ENCODE measurements around the gene GKN1. TPM values are rescaled to one million over a fixed set of nuclear protein-coding genes. Genes with fewer than 3 reads are reported as not detected.

GKN1 gene
- polyA plus RNA-seq, 1 donor from 2014 or later: not detected

DNA sequence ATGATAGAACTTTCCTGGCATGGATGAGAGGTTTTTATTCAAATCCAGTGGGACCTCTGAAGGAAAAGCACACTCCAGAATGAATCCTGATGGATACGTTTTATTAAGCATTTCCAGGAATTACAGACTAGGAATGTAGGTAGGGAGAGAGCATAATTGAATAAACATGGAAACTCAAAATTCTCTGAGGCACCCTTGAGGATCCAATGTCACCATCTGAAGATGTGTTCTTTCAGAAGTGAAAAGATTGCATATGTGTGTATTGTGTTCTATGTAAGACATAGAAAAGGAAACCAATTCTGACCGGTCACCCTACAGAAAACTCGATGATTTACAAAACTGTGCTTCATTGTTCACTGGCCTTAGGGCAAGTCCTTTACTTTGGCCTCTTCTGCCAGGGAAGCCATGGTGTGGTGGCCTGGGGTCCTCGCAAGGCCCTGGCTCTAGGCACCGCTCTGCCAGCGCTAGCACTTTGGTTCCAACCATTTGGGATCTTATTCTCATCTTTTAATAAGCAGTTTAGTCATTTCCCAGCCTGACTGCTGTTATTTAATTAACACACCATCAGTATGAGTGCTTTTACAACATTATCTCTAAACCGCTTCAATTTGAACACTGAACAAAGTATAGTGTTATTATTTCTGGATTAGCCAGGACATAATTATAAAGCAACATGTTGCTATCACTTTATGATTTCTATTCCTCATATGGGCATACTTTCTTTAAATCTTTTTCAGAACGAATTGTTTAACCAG, 4.5 kb upstream of the GKN1 start:
- no peak overlapping the region for H2AFZ ChIP-seq (ENCODE audit: low read depth, low read length)
- no peak overlapping the region for H3K27ac ChIP-seq (ENCODE audit: low read length)
- H3K27me3 ChIP-seq (ENCODE audit: insufficient read depth, low read depth, low read length): no peaks in the 10 kb centered on the region
- no peaks in the 10 kb centered on the region for H4K20me1 ChIP-seq (ENCODE audit: insufficient read depth)
- H3F3A ChIP-seq (ENCODE audit: insufficient read depth, low read length, poor library complexity, severe bottlenecking): no peaks in the 10 kb centered on the region
- no peak overlapping the region for H3K9ac ChIP-seq (ENCODE audit: low read length)
- no peak overlapping the region for H3K4me2 ChIP-seq (ENCODE audit: low read length)
- no peaks in the 10 kb centered on the region for H3K79me2 ChIP-seq (replicated peaks; ENCODE audit: insufficient read depth, low read length)
- H3K9me2 ChIP-seq (ENCODE audit: insufficient read depth, low read length): no peaks in the 10 kb centered on the region
- no peak for TF ChIP-seq SMC3 (conservative IDR thresholded peaks at IDR 0.05; ENCODE audit: poor library complexity)
- H3K9me3 ChIP-seq (ENCODE audit: low read length): no peaks in the 10 kb centered on the region
- no peak overlapping the region for H3K4me3 ChIP-seq (ENCODE audit: low read length)
- H3K36me3 ChIP-seq (ENCODE audit: insufficient read depth, low read length): no peaks in the 10 kb centered on the region

DNA sequence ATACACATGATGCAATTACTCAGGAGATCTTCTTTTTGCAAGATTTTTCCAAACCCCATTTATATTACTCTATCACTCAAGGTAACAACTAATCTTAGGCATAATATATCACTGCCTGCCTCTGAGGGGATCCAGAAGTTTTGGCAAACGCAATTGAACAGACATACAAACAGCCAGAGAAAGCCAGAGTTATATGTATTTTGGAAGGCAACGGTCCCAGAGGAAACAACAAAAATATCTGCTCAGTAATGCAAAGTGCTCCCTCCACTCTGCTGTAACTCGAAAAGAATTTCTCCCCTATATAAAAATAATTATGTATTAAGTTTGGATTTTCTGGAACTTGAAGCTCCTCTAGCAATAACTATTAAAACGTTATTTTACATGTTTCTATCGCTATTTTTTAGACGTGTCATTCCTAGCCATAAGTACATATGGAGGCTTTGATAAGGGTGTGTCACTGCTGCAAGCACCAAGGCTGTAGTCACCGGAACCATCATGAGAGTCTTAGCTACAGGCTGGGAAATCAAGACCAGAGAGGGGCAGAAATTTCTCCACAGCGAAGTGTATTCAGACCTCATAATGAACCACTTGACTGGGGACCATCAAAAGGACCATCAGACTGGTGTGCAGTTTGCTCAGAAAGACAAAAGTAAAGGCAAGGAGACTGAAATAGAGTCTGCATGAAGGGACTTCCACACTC, 3.7 kb upstream of the GKN1 start:
- no peaks in the 10 kb centered on the region for H3K36me3 ChIP-seq (ENCODE audit: insufficient read depth, low read length)
- H3F3A ChIP-seq (ENCODE audit: insufficient read depth, low read length, poor library complexity, severe bottlenecking): no peaks in the 10 kb centered on the region
- no peaks in the 10 kb centered on the region for H3K27me3 ChIP-seq (ENCODE audit: insufficient read depth, low read depth, low read length)
- H4K20me1 ChIP-seq (ENCODE audit: insufficient read depth): no peaks in the 10 kb centered on the region
- no peak overlapping the region for H3K9ac ChIP-seq (ENCODE audit: low read length)
- no peak overlapping the region for H3K4me3 ChIP-seq (ENCODE audit: low read length)
- no peak overlapping the region for H2AFZ ChIP-seq (ENCODE audit: low read depth, low read length)
- H3K79me2 ChIP-seq (replicated peaks; ENCODE audit: insufficient read depth, low read length): no peaks in the 10 kb centered on the region
- no peaks in the 10 kb centered on the region for H3K9me3 ChIP-seq (ENCODE audit: low read length)
- no peak overlapping the region for H3K27ac ChIP-seq (ENCODE audit: low read length)
- TF ChIP-seq EZH2 (IDR thresholded peaks at IDR 0.05; ENCODE audit: borderline replicate concordance, insufficient read depth, low read length, poor library complexity, severe bottlenecking) (no peak), POLR2AphosphoS5 (IDR thresholded peaks at IDR 0.05) (no peak), EP300 (conservative IDR thresholded peaks at IDR 0.05; ENCODE audit: poor library complexity, severe bottlenecking) (no peak), RAD21 (conservative IDR thresholded peaks at IDR 0.05) (no peak), SMC3 (conservative IDR thresholded peaks at IDR 0.05; ENCODE audit: poor library complexity) (no peak), TAF1 (IDR thresholded peaks at IDR 0.05; ENCODE audit: low read depth) (no peak), MXI1 (conservative IDR thresholded peaks at IDR 0.05; ENCODE audit: poor library complexity, severe bottlenecking) (no peak)
- TF ChIP-seq, protein P1, sequence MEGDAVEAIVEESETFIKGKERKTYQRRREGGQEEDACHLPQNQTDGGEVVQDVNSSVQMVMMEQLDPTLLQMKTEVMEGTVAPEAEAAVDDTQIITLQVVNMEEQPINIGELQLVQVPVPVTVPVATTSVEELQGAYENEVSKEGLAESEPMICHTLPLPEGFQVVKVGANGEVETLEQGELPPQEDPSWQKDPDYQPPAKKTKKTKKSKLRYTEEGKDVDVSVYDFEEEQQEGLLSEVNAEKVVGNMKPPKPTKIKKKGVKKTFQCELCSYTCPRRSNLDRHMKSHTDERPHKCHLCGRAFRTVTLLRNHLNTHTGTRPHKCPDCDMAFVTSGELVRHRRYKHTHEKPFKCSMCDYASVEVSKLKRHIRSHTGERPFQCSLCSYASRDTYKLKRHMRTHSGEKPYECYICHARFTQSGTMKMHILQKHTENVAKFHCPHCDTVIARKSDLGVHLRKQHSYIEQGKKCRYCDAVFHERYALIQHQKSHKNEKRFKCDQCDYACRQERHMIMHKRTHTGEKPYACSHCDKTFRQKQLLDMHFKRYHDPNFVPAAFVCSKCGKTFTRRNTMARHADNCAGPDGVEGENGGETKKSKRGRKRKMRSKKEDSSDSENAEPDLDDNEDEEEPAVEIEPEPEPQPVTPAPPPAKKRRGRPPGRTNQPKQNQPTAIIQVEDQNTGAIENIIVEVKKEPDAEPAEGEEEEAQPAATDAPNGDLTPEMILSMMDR (IDR thresholded peaks at IDR 0.05; ENCODE audit: poor library complexity, severe bottlenecking): no peak
- TF ChIP-seq, protein P2, sequence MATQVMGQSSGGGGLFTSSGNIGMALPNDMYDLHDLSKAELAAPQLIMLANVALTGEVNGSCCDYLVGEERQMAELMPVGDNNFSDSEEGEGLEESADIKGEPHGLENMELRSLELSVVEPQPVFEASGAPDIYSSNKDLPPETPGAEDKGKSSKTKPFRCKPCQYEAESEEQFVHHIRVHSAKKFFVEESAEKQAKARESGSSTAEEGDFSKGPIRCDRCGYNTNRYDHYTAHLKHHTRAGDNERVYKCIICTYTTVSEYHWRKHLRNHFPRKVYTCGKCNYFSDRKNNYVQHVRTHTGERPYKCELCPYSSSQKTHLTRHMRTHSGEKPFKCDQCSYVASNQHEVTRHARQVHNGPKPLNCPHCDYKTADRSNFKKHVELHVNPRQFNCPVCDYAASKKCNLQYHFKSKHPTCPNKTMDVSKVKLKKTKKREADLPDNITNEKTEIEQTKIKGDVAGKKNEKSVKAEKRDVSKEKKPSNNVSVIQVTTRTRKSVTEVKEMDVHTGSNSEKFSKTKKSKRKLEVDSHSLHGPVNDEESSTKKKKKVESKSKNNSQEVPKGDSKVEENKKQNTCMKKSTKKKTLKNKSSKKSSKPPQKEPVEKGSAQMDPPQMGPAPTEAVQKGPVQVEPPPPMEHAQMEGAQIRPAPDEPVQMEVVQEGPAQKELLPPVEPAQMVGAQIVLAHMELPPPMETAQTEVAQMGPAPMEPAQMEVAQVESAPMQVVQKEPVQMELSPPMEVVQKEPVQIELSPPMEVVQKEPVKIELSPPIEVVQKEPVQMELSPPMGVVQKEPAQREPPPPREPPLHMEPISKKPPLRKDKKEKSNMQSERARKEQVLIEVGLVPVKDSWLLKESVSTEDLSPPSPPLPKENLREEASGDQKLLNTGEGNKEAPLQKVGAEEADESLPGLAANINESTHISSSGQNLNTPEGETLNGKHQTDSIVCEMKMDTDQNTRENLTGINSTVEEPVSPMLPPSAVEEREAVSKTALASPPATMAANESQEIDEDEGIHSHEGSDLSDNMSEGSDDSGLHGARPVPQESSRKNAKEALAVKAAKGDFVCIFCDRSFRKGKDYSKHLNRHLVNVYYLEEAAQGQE (IDR thresholded peaks at IDR 0.05; ENCODE audit: borderline replicate concordance): no peak
- no peaks in the 10 kb centered on the region for H3K9me2 ChIP-seq (ENCODE audit: insufficient read depth, low read length)
- no peak overlapping the region for H3K4me2 ChIP-seq (ENCODE audit: low read length)
